ENCODE measurements around the gene CYBRD1. TPM values are rescaled to one million over a fixed set of nuclear protein-coding genes. Genes with fewer than 3 reads are reported as not detected.

The CYBRD1 gene
- total RNA-seq, 1 donor from 2014 or later: 47.7 TPM

- Mint-ChIP-seq H3K27me3 (ENCODE audit: low read depth) (peaks cover 6% of the 10 kb centered on the region), H3K4me3 (no peak overlapping the region), H3K4me1 (no peaks in the 10 kb centered on the region), H3K9me3 (no peaks in the 10 kb centered on the region), H3K27ac (no peak overlapping the region), H3K36me3 (no peaks in the 10 kb centered on the region)
- no peak for DNase-seq (ENCODE audit: low spot score in 2 of 2, unreplicated experiment in 2 of 2)
- no peak for TF ChIP-seq CTCF (IDR thresholded peaks at IDR 0.05; ENCODE audit: unreplicated experiment)
Observed at GRCh38 chr2:171568089-171568488, 45.8 kb downstream of the CYBRD1 start.

- no peak overlapping the region for H3K27ac Mint-ChIP-seq
- TF ChIP-seq CTCF (IDR thresholded peaks at IDR 0.05; ENCODE audit: unreplicated experiment): no peak
- H3K27me3 Mint-ChIP-seq (ENCODE audit: low read depth): peaks cover 6% of the 10 kb centered on the region
- DNase-seq (ENCODE audit: low spot score in 2 of 2, unreplicated experiment in 2 of 2): no peak
- no peaks in the 10 kb centered on the region for H3K9me3 Mint-ChIP-seq
- no peak overlapping the region for H3K4me3 Mint-ChIP-seq
- H3K36me3 Mint-ChIP-seq: no peaks in the 10 kb centered on the region
- peaks cover 3% of the 10 kb centered on the region for H3K4me1 Mint-ChIP-seq
Observed at GRCh38 chr2:171571721-171572120, 49.4 kb downstream of the CYBRD1 start.

- H3K27ac Mint-ChIP-seq: peak overlapping the region; percentile 41
- no peaks in the 10 kb centered on the region for H3K36me3 Mint-ChIP-seq
- peaks cover 3% of the 10 kb centered on the region for H3K4me1 Mint-ChIP-seq
- H3K4me3 Mint-ChIP-seq: no peak overlapping the region
- TF ChIP-seq CTCF (IDR thresholded peaks at IDR 0.05; ENCODE audit: unreplicated experiment): peak; percentile 91
- H3K9me3 Mint-ChIP-seq: no peaks in the 10 kb centered on the region
- peak; percentile 56 to 92 for DNase-seq (ENCODE audit: low spot score in 2 of 2, unreplicated experiment in 2 of 2)
- H3K27me3 Mint-ChIP-seq (ENCODE audit: low read depth): peaks cover 6% of the 10 kb centered on the region
Observed at GRCh38 chr2:171574149-171574795, 52.0 kb downstream of the CYBRD1 start.

- H3K4me3 Mint-ChIP-seq: no peak overlapping the region
- H3K27ac Mint-ChIP-seq: no peak overlapping the region
- no peak for TF ChIP-seq CTCF (IDR thresholded peaks at IDR 0.05; ENCODE audit: unreplicated experiment)
- H3K4me1 Mint-ChIP-seq: peaks cover 3% of the 10 kb centered on the region
- no peaks in the 10 kb centered on the region for H3K9me3 Mint-ChIP-seq
- no peak for DNase-seq (ENCODE audit: low spot score in 2 of 2, unreplicated experiment in 2 of 2)
- no peaks in the 10 kb centered on the region for H3K27me3 Mint-ChIP-seq (ENCODE audit: low read depth)
- H3K36me3 Mint-ChIP-seq: no peaks in the 10 kb centered on the region
Observed at GRCh38 chr2:171575606-171576005, 53.3 kb downstream of the CYBRD1 start.

- H3K36me3 Mint-ChIP-seq: no peaks in the 10 kb centered on the region
- peaks cover 3% of the 10 kb centered on the region for H3K4me1 Mint-ChIP-seq
- no peak for TF ChIP-seq CTCF (IDR thresholded peaks at IDR 0.05; ENCODE audit: unreplicated experiment)
- no peak overlapping the region for H3K4me3 Mint-ChIP-seq
- H3K9me3 Mint-ChIP-seq: no peaks in the 10 kb centered on the region
- no peak for DNase-seq (ENCODE audit: low spot score in 2 of 2, unreplicated experiment in 2 of 2)
- H3K27ac Mint-ChIP-seq: no peak overlapping the region
- H3K27me3 Mint-ChIP-seq (ENCODE audit: low read depth): peaks cover 1% of the 10 kb centered on the region
Observed at GRCh38 chr2:171578127-171578803, 56.0 kb downstream of the CYBRD1 start.
